ENCODE results near the gene SYNE1. TPM values are rescaled to one million over a fixed set of nuclear protein-coding genes. Genes with fewer than 3 reads are reported as not detected.

SYNE1 gene
- total RNA-seq, 1 donor from 2014 or later: 6.0 TPM

DNA sequence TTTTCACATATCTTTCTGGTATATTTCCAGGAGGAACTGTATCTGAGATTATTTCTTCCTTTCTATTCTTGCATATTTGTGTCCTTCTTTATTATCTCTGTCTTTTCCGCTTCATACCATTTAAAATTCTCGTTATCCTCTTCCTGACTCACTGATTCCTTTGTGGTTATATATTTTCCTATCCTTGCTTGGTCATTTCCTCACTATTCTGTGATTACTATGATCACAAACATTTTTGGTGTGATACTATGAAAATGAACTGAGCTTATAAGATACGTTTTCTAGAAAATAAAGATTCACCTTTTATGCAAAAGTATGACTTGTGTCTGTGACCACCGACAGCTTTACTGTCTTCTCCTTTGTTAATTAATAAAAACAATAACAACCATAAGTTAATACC, 34.0 kb upstream of the SYNE1 start:
- Mint-ChIP-seq H3K4me3 (no peak overlapping the region), H3K9me3 (peaks cover 2% of the 10 kb centered on the region), H3K27ac (no peak overlapping the region), H3K36me3 (no peaks in the 10 kb centered on the region), H3K4me1 (no peaks in the 10 kb centered on the region), H3K27me3 (ENCODE audit: insufficient read depth, low read depth) (no peaks in the 10 kb centered on the region)
- Histone ChIP-seq H3F3A (ENCODE audit: low read depth) (no peaks in the 10 kb centered on the region), H3K4me3 (no peak overlapping the region), H3K27ac (no peak overlapping the region), H3K4me1 (no peaks in the 10 kb centered on the region), H3K36me3 (no peaks in the 10 kb centered on the region), H2AFZ (replicated peaks) (no peak overlapping the region), H4K20me1 (ENCODE audit: low read depth) (no peaks in the 10 kb centered on the region), H3K27me3 (no peaks in the 10 kb centered on the region), H3K9ac (no peak overlapping the region), H3K79me2 (ENCODE audit: low read depth) (no peaks in the 10 kb centered on the region), H3K4me2 (no peak overlapping the region), H3K9me3 (ENCODE audit: low read depth) (no peaks in the 10 kb centered on the region)
- no peak for TF ChIP-seq EZH2phosphoT487 (IDR thresholded peaks at IDR 0.05)
- TF ChIP-seq, protein P1, sequence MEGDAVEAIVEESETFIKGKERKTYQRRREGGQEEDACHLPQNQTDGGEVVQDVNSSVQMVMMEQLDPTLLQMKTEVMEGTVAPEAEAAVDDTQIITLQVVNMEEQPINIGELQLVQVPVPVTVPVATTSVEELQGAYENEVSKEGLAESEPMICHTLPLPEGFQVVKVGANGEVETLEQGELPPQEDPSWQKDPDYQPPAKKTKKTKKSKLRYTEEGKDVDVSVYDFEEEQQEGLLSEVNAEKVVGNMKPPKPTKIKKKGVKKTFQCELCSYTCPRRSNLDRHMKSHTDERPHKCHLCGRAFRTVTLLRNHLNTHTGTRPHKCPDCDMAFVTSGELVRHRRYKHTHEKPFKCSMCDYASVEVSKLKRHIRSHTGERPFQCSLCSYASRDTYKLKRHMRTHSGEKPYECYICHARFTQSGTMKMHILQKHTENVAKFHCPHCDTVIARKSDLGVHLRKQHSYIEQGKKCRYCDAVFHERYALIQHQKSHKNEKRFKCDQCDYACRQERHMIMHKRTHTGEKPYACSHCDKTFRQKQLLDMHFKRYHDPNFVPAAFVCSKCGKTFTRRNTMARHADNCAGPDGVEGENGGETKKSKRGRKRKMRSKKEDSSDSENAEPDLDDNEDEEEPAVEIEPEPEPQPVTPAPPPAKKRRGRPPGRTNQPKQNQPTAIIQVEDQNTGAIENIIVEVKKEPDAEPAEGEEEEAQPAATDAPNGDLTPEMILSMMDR (IDR thresholded peaks at IDR 0.05): no peak
- DNase-seq (ENCODE audit: low spot score): no peak

DNA sequence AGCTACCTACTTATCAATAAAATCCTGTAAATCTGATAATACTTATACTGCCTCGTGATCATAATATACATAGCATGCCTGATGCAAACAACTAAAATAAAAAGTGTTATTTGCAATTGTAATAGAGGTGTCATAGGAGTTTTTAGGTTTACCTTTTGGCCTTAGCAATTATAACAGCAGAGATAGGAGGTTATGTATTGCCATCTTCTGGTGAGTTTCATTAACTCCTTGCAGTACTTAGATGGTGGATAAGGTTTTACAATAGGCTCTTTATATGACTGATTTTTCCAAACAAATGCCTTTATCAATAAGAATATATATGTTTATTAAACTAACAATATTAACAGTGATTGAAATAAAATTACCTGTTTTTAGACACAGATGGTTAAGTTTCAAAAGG, 32.7 kb upstream of the SYNE1 start:
- no peaks in the 10 kb centered on the region for H3K27me3 Mint-ChIP-seq (ENCODE audit: insufficient read depth, low read depth)
- no peaks in the 10 kb centered on the region for H3K36me3 ChIP-seq
- no peaks in the 10 kb centered on the region for H3K4me1 Mint-ChIP-seq
- H3K79me2 ChIP-seq (ENCODE audit: low read depth): no peaks in the 10 kb centered on the region
- no peaks in the 10 kb centered on the region for H3K36me3 Mint-ChIP-seq
- H3K9ac ChIP-seq: no peak overlapping the region
- H3K9me3 Mint-ChIP-seq: peaks cover 2% of the 10 kb centered on the region
- no peak overlapping the region for H3K4me3 Mint-ChIP-seq
- TF ChIP-seq, protein P1 (IDR thresholded peaks at IDR 0.05): peak; percentile 53
- no peak for TF ChIP-seq EZH2phosphoT487 (IDR thresholded peaks at IDR 0.05)
- H3K9me3 ChIP-seq (ENCODE audit: low read depth): no peaks in the 10 kb centered on the region
- peak; percentile 20 for DNase-seq (ENCODE audit: low spot score)
- no peaks in the 10 kb centered on the region for H3K4me1 ChIP-seq
- no peaks in the 10 kb centered on the region for H4K20me1 ChIP-seq (ENCODE audit: low read depth)
- no peak overlapping the region for H3K27ac ChIP-seq
- H3F3A ChIP-seq (ENCODE audit: low read depth): no peaks in the 10 kb centered on the region
- no peaks in the 10 kb centered on the region for H3K27me3 ChIP-seq
- H3K27ac Mint-ChIP-seq: no peak overlapping the region
- H3K4me2 ChIP-seq: no peak overlapping the region
- no peak overlapping the region for H3K4me3 ChIP-seq
- H2AFZ ChIP-seq (replicated peaks): no peak overlapping the region

DNA sequence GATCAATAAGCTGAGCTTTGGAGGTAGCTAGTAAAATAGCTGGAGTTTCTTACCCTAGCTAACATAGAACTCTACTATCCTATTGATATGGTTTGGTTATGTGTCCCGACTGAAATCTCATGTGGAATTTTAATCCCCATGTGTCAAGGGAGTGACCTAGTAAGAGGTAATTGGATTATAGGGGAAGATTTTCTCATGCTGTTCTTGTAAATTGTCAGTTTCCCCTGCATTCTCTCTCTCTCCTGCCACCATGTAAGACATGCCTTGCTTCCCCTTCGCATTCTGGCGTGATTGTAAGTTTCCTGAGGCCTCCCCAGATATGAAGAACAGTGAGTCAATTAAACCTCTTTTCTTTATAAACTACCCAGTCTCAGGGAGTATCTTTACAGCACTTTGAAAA, 24.6 kb upstream of the SYNE1 start:
- Histone ChIP-seq H4K20me1 (ENCODE audit: low read depth) (no peaks in the 10 kb centered on the region), H2AFZ (replicated peaks) (no peak overlapping the region), H3K27me3 (no peaks in the 10 kb centered on the region), H3K4me3 (no peak overlapping the region), H3K9ac (no peak overlapping the region), H3K4me1 (no peaks in the 10 kb centered on the region), H3K36me3 (no peaks in the 10 kb centered on the region), H3K79me2 (ENCODE audit: low read depth) (no peaks in the 10 kb centered on the region), H3K4me2 (no peak overlapping the region), H3F3A (ENCODE audit: low read depth) (no peaks in the 10 kb centered on the region), H3K9me3 (ENCODE audit: low read depth) (no peaks in the 10 kb centered on the region), H3K27ac (no peak overlapping the region)
- no peaks in the 10 kb centered on the region for H3K9me3 Mint-ChIP-seq
- H3K4me3 Mint-ChIP-seq: no peak overlapping the region
- no peak for DNase-seq (ENCODE audit: low spot score)
- H3K27me3 Mint-ChIP-seq (ENCODE audit: insufficient read depth, low read depth): no peaks in the 10 kb centered on the region
- H3K4me1 Mint-ChIP-seq: no peaks in the 10 kb centered on the region
- TF ChIP-seq EZH2 (IDR thresholded peaks at IDR 0.05) (no peak), EZH2phosphoT487 (IDR thresholded peaks at IDR 0.05) (no peak)
- TF ChIP-seq, protein P1 (IDR thresholded peaks at IDR 0.05): no peak
- no peak overlapping the region for H3K27ac Mint-ChIP-seq
- no peaks in the 10 kb centered on the region for H3K36me3 Mint-ChIP-seq

DNA sequence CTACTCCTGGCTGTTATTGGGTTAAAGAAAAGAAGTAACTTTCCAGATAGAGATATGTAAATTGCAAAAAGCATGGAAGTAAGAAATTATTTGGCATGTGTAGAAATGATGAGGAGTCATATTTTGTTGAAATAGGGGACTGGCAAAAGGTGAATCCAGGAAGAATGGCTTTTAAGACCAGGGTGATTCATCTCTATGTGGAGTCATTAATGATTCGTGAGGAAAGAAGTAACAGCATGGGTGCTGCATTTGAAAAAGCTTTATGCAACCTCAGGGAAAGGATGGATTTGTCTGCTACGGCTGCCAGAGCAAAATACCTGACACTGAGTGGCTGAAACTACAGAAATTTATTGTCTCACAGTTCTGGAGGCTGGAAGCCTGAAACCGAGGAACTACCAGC, 14.8 kb upstream of the SYNE1 start:
- TF ChIP-seq EZH2 (IDR thresholded peaks at IDR 0.05) (no peak), EZH2phosphoT487 (IDR thresholded peaks at IDR 0.05) (no peak)
- TF ChIP-seq, protein P1 (IDR thresholded peaks at IDR 0.05): no peak
- Histone ChIP-seq H3K4me1 (no peaks in the 10 kb centered on the region), H4K20me1 (ENCODE audit: low read depth) (no peaks in the 10 kb centered on the region), H3K79me2 (ENCODE audit: low read depth) (no peaks in the 10 kb centered on the region), H3K9me3 (ENCODE audit: low read depth) (no peaks in the 10 kb centered on the region), H3K27ac (no peak overlapping the region), H3K9ac (no peak overlapping the region), H3K4me2 (no peak overlapping the region), H2AFZ (replicated peaks) (no peak overlapping the region), H3K27me3 (no peaks in the 10 kb centered on the region), H3K36me3 (no peaks in the 10 kb centered on the region), H3F3A (ENCODE audit: low read depth) (no peaks in the 10 kb centered on the region), H3K4me3 (no peak overlapping the region)
- DNase-seq (ENCODE audit: low spot score): no peak
- Mint-ChIP-seq H3K27me3 (ENCODE audit: insufficient read depth, low read depth) (peaks cover under 1% of the 10 kb centered on the region), H3K4me3 (no peak overlapping the region), H3K27ac (no peak overlapping the region), H3K9me3 (no peaks in the 10 kb centered on the region), H3K4me1 (no peaks in the 10 kb centered on the region), H3K36me3 (no peaks in the 10 kb centered on the region)

All from neural progenitor cell (in vitro differentiated cells).